H1 (cell line): ENCODE measurements around the gene SMYD1. TPM values are rescaled to one million over a fixed set of nuclear protein-coding genes. Genes with fewer than 3 reads are reported as not detected.

Experiments used
- CTCF ChIA-PET: fragments of 300-600 bp; sonication (Branson Sonifier 250); formaldehyde crosslinking; loops from one replicate; lab custom pipeline; 2021; ENCODE audit not compliant: partially characterized antibody; lab: Charles Lee
- POLR2A ChIA-PET: fragments of 300-600 bp; sonication (Branson Sonifier 250); formaldehyde crosslinking; loops from one replicate; lab custom pipeline; 2021; ENCODE audit warnings: inconsistent platforms; ENCODE audit not compliant: partially characterized antibody; lab: Charles Lee
- DNase-seq, 2 experiments: peaks; one replicate each; pipeline versions ENCODE4 v3.0.0 to v3.0.0-alpha.2; 2010 to 2022; ENCODE audit warnings: low spot score in 2 of 2, low read depth in 1 of 2, mixed read lengths in 1 of 2
- FAIRE-seq: peaks from 2 replicates; lab custom pipeline; 2011; peaks lifted over from hg19 to GRCh38; lab: Jason Lieb, UNC
- H2AFZ ChIP-seq: 2 replicates; pipeline ENCODE4 v1.8.1; 2012; ENCODE audit warnings: low read length, inconsistent platforms
- H2AK5ac ChIP-seq: 2 replicates; pipeline ENCODE4 v1.6.1; 2013; ENCODE audit warnings: low read depth, low read length
- H2BK120ac ChIP-seq: replicated peaks from 2 replicates; pipeline ENCODE3; 2013; ENCODE audit warnings: low read depth, low read length, inconsistent platforms
- H2BK12ac ChIP-seq: 2 replicates; pipeline ENCODE4 v1.6.1; 2013; ENCODE audit warnings: low read depth, low read length
- H2BK15ac ChIP-seq: 2 replicates; pipeline ENCODE4 v1.6.1; 2013; ENCODE audit warnings: low read length
- H2BK20ac ChIP-seq: 2 replicates; pipeline ENCODE4 v1.6.1; 2013; ENCODE audit warnings: low read length
- H2BK5ac ChIP-seq: 2 replicates; pipeline ENCODE4 v1.6.1; 2013; ENCODE audit warnings: low read depth, low read length
- H3K14ac ChIP-seq: 2 replicates; pipeline ENCODE4 v1.6.1; 2013; ENCODE audit warnings: inconsistent platforms; ENCODE audit not compliant: insufficient read length
- H3K18ac ChIP-seq: 2 replicates; pipeline ENCODE4 v1.6.1; 2013; ENCODE audit warnings: low read length; ENCODE audit errors: extremely low read depth
- H3K23ac ChIP-seq: 2 replicates; pipeline ENCODE4 v1.6.1; 2013; ENCODE audit warnings: inconsistent platforms; ENCODE audit not compliant: insufficient read length
- H3K23me2 ChIP-seq: 2 replicates; pipeline ENCODE4 v1.6.1; 2013; ENCODE audit warnings: low read depth, low read length
- H3K27ac ChIP-seq: 2 replicates; pipeline ENCODE4 v1.6.1; 2011; ENCODE audit warnings: low read depth, low read length, inconsistent platforms
- H3K27me3 ChIP-seq, 4 experiments: replicated peaks in 1 of 4; 1 replicate in 1 of 4; 2 replicates in 3 of 4; pipeline versions ENCODE4 v1.6.1 to v1.8.1; 2011 to 2013; ENCODE audit warnings: low read length in 3 of 4, mild to moderate bottlenecking in 3 of 4, inconsistent platforms in 2 of 4, mixed read lengths in 2 of 4, moderate library complexity in 1 of 4; ENCODE audit not compliant: control insufficient read depth in 3 of 4, insufficient read depth in 3 of 4; ENCODE audit errors: extremely low read depth in 1 of 4
- H3K36me3 ChIP-seq, 4 experiments: 2 replicates each; pipeline versions ENCODE4 v1.6.1 to v1.8.1; 2011 to 2013; ENCODE audit warnings: mild to moderate bottlenecking in 4 of 4, low read length in 3 of 4, moderate library complexity in 2 of 4, control low read depth in 1 of 4, inconsistent platforms in 1 of 4; ENCODE audit not compliant: insufficient read depth in 4 of 4, control insufficient read depth in 2 of 4
- H3K4ac ChIP-seq: replicated peaks from 2 replicates; pipeline ENCODE3; 2013; ENCODE audit warnings: low read length, low read depth, mixed read lengths, inconsistent platforms; ENCODE audit not compliant: insufficient read length
- H3K4me1 ChIP-seq, 4 experiments: replicated peaks in 1 of 4; 1 replicate in 1 of 4; 2 replicates in 3 of 4; pipeline versions ENCODE4 v1.6.1 to v1.8.1; 2011 to 2013; ENCODE audit warnings: low read length in 3 of 4, inconsistent platforms in 2 of 4, mixed read lengths in 1 of 4; ENCODE audit not compliant: insufficient read depth in 4 of 4, control insufficient read depth in 3 of 4
- H3K4me2 ChIP-seq, 2 experiments: 2 replicates each; pipeline versions ENCODE4 v1.6.1 to v1.8.1; 2011 to 2013; ENCODE audit warnings: low read depth in 2 of 2, low read length in 2 of 2, control low read depth in 1 of 2, inconsistent platforms in 1 of 2, mild to moderate bottlenecking in 1 of 2; ENCODE audit not compliant: insufficient read depth in 1 of 2
- H3K4me3 ChIP-seq, 4 experiments: fragments of 200-600, 300-600 bp in 1 of 4; sonication (generic), shearing (Covaris generic), sonication (Bioruptor Twin) in 1 of 4; 2 replicates each; pipeline versions ENCODE4 v1.5.1 to v1.8.1; 2011 to 2016; ENCODE audit warnings: low read length in 4 of 4, low read depth in 3 of 4, control low read depth in 2 of 4, inconsistent platforms in 2 of 4, mild to moderate bottlenecking in 2 of 4, mixed read lengths in 1 of 4, moderate library complexity in 1 of 4; ENCODE audit not compliant: insufficient read depth in 2 of 4; ENCODE audit errors: extremely low read depth in 1 of 4
- H3K56ac ChIP-seq: replicated peaks from 2 replicates; pipeline ENCODE3; 2013; ENCODE audit warnings: low read depth, mild to moderate bottlenecking, mixed read lengths, low read length, inconsistent platforms; ENCODE audit not compliant: insufficient read length
- H3K79me1 ChIP-seq: 2 replicates; pipeline ENCODE4 v1.6.1; 2013; ENCODE audit warnings: low read depth, low read length, control low read depth
- H3K79me2 ChIP-seq, 2 experiments: 2 replicates each; pipeline versions ENCODE4 v1.6.1 to v1.8.1; 2012 to 2013; ENCODE audit warnings: low read length in 2 of 2, mild to moderate bottlenecking in 2 of 2, inconsistent platforms in 1 of 2; ENCODE audit not compliant: insufficient read depth in 2 of 2, control insufficient read depth in 1 of 2
- H3K9ac ChIP-seq, 4 experiments: replicated peaks in 1 of 4; 1 replicate in 1 of 4; 2 replicates in 3 of 4; pipeline versions ENCODE4 v1.6.1 to v1.8.1; 2011 to 2013; ENCODE audit warnings: low read depth in 3 of 4, low read length in 3 of 4, control low read depth in 2 of 4, mild to moderate bottlenecking in 2 of 4, moderate library complexity in 2 of 4, inconsistent platforms in 1 of 4; ENCODE audit errors: extremely low read depth in 1 of 4
- H3K9me3 ChIP-seq, 2 experiments: 2 replicates each; pipeline versions ENCODE4 v1.6.1 to v1.8.1; 2012 to 2013; ENCODE audit warnings: mild to moderate bottlenecking in 2 of 2, moderate library complexity in 2 of 2, control low read depth in 1 of 2, inconsistent platforms in 1 of 2, low read depth in 1 of 2, low read length in 1 of 2, mixed read lengths in 1 of 2; ENCODE audit not compliant: insufficient read depth in 2 of 2
- H4K20me1 ChIP-seq, 2 experiments: replicated peaks in 1 of 2; 2 replicates each; pipeline versions ENCODE3 to v1.8.1; 2011 to 2013; ENCODE audit warnings: inconsistent platforms in 2 of 2, low read length in 2 of 2, mild to moderate bottlenecking in 1 of 2; ENCODE audit not compliant: insufficient read depth in 2 of 2, control insufficient read depth in 1 of 2
- H4K5ac ChIP-seq: 2 replicates; pipeline ENCODE4 v1.6.1; 2013; ENCODE audit warnings: low read length, low read depth, mixed read lengths, inconsistent platforms; ENCODE audit not compliant: insufficient read length
- H4K8ac ChIP-seq: 2 replicates; pipeline ENCODE4 v1.8.0; 2013; ENCODE audit warnings: mild to moderate bottlenecking, moderate library complexity, low read length, inconsistent platforms; ENCODE audit not compliant: insufficient read depth; ENCODE audit errors: extremely low read depth
- H4K91ac ChIP-seq: replicated peaks from 2 replicates; pipeline ENCODE3; 2013; ENCODE audit warnings: low read length, mixed read lengths, inconsistent platforms; ENCODE audit not compliant: insufficient read length
- CBX8 ChIP-seq: fragments of 300-800, 300-1000 bp; sonication (generic); IDR thresholded peaks from 2 replicates; pipeline ENCODE4 v1.7.1; 2016; ENCODE audit warnings: low read depth, low read length, borderline replicate concordance
- CTBP2 ChIP-seq: IDR thresholded peaks from 2 replicates; pipeline ENCODE4 v1.7.0; 2011; ENCODE audit warnings: borderline replicate concordance, mild to moderate bottlenecking, moderate library complexity, mixed read lengths, low read length; ENCODE audit not compliant: insufficient read depth, insufficient read length
- YY1 ChIP-seq: IDR thresholded peaks from 2 replicates; pipeline ENCODE4 v1.6.1; 2011; ENCODE audit warnings: low read depth, mild to moderate bottlenecking, low read length
- WGBS, 2 experiments: shearing (Covaris generic) in 1 of 2; methylation state at CpG; one replicate each; pipeline versions ENCODE4 v1.1.6 to v1.1.7; 2013 to 2015; ENCODE audit warnings: low lambda C conversion rate in 2 of 2, mixed read lengths in 2 of 2, inconsistent platforms in 1 of 2, low coverage in 1 of 2, missing lambda C conversion rate in 1 of 2; ENCODE audit not compliant: insufficient replicate concordance in 2 of 2, insufficient coverage in 1 of 2, insufficient read length in 1 of 2; ENCODE audit errors: extremely low coverage in 1 of 2, missing lambda C conversion rate in 1 of 2; 5-methylcytosine and 5-hydroxymethylcytosine counted together
- polyA plus RNA-seq, 7 experiments: library from polyadenylated mRNA; depleted of rRNA in 3 of 7; stranded (reverse) in 5 of 7; unstranded in 2 of 7; fragments of >200 nt in 5 of 7; fragments of 200-250 nt in 2 of 7; gene quantifications; 1 replicate in 5 of 7; 2 replicates in 1 of 7; 4 replicates in 1 of 7; pipeline versions ENCODE4 v1.2.1 to v1.2.3, GENCODE V29; 2011 to 2013; ENCODE audit warnings: missing spikeins in 2 of 7, mixed read lengths in 2 of 7
- total RNA-seq: library from RNA; stranded (reverse); fragmentation: NEBNext Ultra II Directional; extraction: Animal tissue kit (Norgen Biotek cat#: 25700); gene quantifications from 2 replicates; pipeline ENCODE4 v1.2.1, GENCODE V29; 2021

SMYD1 gene
- total and polyA plus RNA-seq, 2 of the 8 experiments (the other 6 are each of a cell fraction or from before 2014, with no cell fraction given): 0.06 TPM; not detected in 1

- H2BK12ac ChIP-seq: no peak overlapping the region
- H2BK20ac ChIP-seq: no peak overlapping the region
- H3K79me1 ChIP-seq: no peaks in the 10 kb centered on the region
- peaks cover 0 to 4% of the 10 kb centered on the region in 2 experiments; a peak in 1 of 4 replicates for H3K9me3 ChIP-seq
- H4K8ac ChIP-seq: no peak overlapping the region
- H3K4me2 ChIP-seq: no peak overlapping the region
- POLR2A ChIA-PET: interaction anchor here (1.4 kb wide), 1 partner anchor 14 kb away, joined by 3 read pairs; no protein-coding TSS in a partner anchor
- no peak overlapping the region for H3K56ac ChIP-seq
- no peak for FAIRE-seq
- 91% methylated on average over 4 of the region's 4 CpGs; no CpG with 5 or more reads in 1 of the 2 experiments for whole genome bisulfite sequencing, 2 experiments
- no peaks in the 10 kb centered on the region for H3K36me3 ChIP-seq
- CTCF ChIA-PET: interaction anchor here (1.4 to 5.7 kb wide), 2 partner anchors 14 to 85 kb away, joined by 5 to 50 read pairs; no protein-coding TSS in a partner anchor
- H3K4ac ChIP-seq: no peak overlapping the region
- H3K27ac ChIP-seq: no peak overlapping the region
- no peak overlapping the region for H3K9ac ChIP-seq
- no peak overlapping the region for H2BK15ac ChIP-seq
- H3K4me1 ChIP-seq: 0 out of 7 replicates have a peak, but pooled peaks cover 0 to 2% (median 0%) of the 10 kb centered on the region in 4 experiments
- H3K27me3 ChIP-seq: no peaks in the 10 kb centered on the region
- no peak overlapping the region for H4K5ac ChIP-seq
- H2BK120ac ChIP-seq: no peak overlapping the region
- H3K23me2 ChIP-seq: no peaks in the 10 kb centered on the region
- TF ChIP-seq CTBP2 (no peak), CBX8 (no peak), YY1 (no peak)
- H2AFZ ChIP-seq: no peak overlapping the region
- H3K14ac ChIP-seq: no peak overlapping the region
- no peak overlapping the region for H3K18ac ChIP-seq
- H2BK5ac ChIP-seq: no peak overlapping the region
- H3K4me3 ChIP-seq: no peak overlapping the region
- H3K79me2 ChIP-seq: no peaks in the 10 kb centered on the region
- H4K20me1 ChIP-seq: no peaks in the 10 kb centered on the region
- H2AK5ac ChIP-seq: no peak overlapping the region
- DNase-seq: no peak
- H3K23ac ChIP-seq: no peak overlapping the region
- no peak overlapping the region for H4K91ac ChIP-seq
Measured at GRCh38 chr2:88074854-88075292, 7.2 kb downstream of the SMYD1 start.
